NT2/D1 (cell line): ENCODE data around the gene PCNA.

Source experiments
- DNase-seq: peaks from one replicate; pipeline ENCODE4 v3.0.0-alpha.2; 2011; ENCODE audit warnings: low read depth, low spot score
- H3K27me3 ChIP-seq: 2 replicates; pipeline ENCODE4 v1.6.0; 2011; ENCODE audit warnings: mild to moderate bottlenecking; ENCODE audit not compliant: insufficient read length, insufficient read depth
- H3K36me3 ChIP-seq: 2 replicates; pipeline ENCODE4 v1.6.1; 2011; ENCODE audit warnings: mild to moderate bottlenecking, low read length, mixed read lengths; ENCODE audit not compliant: insufficient read depth, insufficient read length
- H3K4me1 ChIP-seq: 2 replicates; pipeline ENCODE4 v1.5.1; 2011; ENCODE audit not compliant: insufficient read depth, insufficient read length
- H3K4me3 ChIP-seq: 2 replicates; pipeline ENCODE4 v1.5.1; 2011; ENCODE audit warnings: low read depth; ENCODE audit not compliant: insufficient read length
- H3K9ac ChIP-seq: 2 replicates; pipeline ENCODE4 v1.6.0; 2011; ENCODE audit warnings: low read depth; ENCODE audit not compliant: insufficient read length
- H3K9me3 ChIP-seq: 2 replicates; pipeline ENCODE4 v1.5.1; 2011; ENCODE audit warnings: mild to moderate bottlenecking, low read length; ENCODE audit not compliant: insufficient read depth
- SUZ12 ChIP-seq: IDR thresholded peaks from 2 replicates; pipeline ENCODE4 v1.6.1; 2011; ENCODE audit not compliant: insufficient read length, insufficient read depth; ENCODE audit errors: extremely low read depth
- YY1 ChIP-seq: IDR thresholded peaks from 2 replicates; pipeline ENCODE4 v1.6.1; 2011; ENCODE audit not compliant: insufficient read length, insufficient read depth
- ZNF274 ChIP-seq: IDR thresholded peaks from 2 replicates; pipeline ENCODE4 v1.6.1; 2011; ENCODE audit warnings: mild to moderate bottlenecking, low read depth, low read length

The PCNA gene

GRCh38 chr20:5119435-5120184, at the start of gene PCNA:
PCNA (minus strand) TSS chr20:5119958; CDS start chr20:5119798, 160 bp downstream.
- Histone ChIP-seq H3K9ac (peak within 1 kb of the TSS; percentile 99), H3K4me3 (peak within 1 kb of the TSS; percentile 100), H3K4me1 (peaks cover 3% of the 10 kb centered on the region), H3K27me3 (no peaks in the 10 kb centered on the region), H3K36me3 (peaks cover 44% of the 10 kb centered on the region), H3K9me3 (no peaks in the 10 kb centered on the region)
- no peak for TF ChIP-seq ZNF274
- no peak for TF ChIP-seq SUZ12
- no peak for TF ChIP-seq YY1
- DNase-seq = peak; percentile 97

DNA sequence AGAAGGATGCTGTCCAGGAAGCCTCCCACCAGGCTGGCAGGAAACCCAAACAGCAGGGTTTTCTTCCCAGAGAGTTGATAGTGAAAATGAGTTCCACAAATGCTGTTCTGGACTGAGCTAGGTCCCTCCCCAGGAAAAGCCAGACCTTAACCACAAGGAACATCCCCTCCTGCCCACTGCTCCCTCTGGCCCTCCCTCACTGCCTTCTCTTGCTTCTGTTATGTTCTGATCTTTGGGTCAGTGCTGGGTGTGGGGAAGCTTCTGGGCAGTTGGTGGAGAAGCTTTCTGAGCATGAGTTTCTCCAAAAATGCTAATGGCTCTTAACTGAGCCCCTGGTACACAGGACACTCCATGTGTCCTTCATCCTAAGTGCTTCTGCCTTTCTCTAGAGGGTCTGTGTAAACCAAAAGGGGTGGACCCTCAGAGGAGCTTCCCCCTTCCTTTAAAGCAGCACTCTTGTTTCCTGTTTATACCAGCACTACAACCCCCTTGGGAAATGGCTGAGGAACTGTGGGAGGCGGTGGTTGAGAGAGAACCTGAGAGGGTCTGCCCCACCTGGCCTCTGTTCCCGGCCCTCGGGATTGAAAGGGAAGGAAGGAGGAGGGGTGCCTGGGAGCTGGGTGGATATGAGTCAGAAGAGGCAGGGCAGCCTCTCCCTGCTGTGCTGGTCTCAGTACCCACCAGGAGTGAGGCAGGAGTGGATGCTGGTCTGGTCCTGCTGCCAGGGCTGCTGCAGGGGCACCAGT, 49.1 kb upstream of the PCNA start:
- peaks cover 16% of the 10 kb centered on the region for H3K36me3 ChIP-seq
- H3K4me1 ChIP-seq = peaks cover 8% of the 10 kb centered on the region
- no peak for TF ChIP-seq SUZ12
- no peak for TF ChIP-seq ZNF274
- no peak for TF ChIP-seq YY1
- no peak overlapping the region for H3K4me3 ChIP-seq
- DNase-seq = peak; percentile 30
- H3K9ac ChIP-seq = no peak overlapping the region
- H3K9me3 ChIP-seq = no peaks in the 10 kb centered on the region
- no peaks in the 10 kb centered on the region for H3K27me3 ChIP-seq

DNA sequence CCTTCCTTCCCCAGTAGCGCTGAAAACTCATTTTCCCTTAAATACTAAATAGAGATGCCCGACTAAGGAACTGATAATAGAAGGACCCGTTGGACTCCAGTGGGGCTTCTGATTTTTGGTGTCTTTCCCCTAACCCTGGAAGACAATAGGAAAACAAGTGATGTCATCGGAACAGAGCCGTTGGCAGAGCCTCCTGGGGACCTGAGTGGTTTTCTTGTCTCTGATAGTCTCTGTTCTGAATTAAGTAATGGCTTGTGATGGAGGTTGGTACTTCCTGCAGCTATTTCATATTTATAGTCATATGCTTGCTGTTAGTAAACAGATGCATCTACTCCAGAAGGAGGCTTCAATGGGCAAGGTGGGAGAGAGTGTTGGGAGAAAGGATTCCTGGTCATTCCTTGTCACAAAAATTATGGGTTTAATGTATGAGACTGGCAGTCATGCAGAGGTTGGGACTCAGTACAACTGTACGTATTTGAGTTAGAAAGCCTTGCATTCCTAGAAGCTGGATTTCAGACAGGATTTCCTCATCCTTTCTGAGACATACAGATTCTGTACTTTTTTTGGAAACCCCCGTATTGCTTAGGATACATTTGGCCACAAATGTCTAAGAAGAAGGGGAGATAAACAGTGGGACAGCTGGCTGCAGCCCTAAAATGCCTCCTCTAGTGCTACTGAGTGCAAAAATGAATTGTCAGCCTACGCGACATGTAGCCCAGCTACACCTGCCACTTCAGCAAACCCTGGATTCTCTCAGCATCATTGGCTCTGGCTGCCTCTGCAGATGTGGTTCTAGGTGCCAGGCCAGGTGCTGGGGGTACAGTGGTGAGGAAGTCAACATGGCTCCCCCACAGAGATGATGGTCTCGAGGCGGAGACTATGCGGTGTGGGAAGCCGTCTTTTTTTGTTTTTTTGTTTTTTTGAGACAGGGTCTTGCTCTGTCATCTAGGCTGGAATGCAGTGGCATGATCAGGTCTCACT, 45.2 kb upstream of the PCNA start:
- H3K9ac ChIP-seq = no peak overlapping the region
- H3K4me1 ChIP-seq = peaks cover 4% of the 10 kb centered on the region

GRCh38 chr20:5161536-5162164, 41.9 kb upstream of the PCNA start:
- no peak overlapping the region for H3K9ac ChIP-seq
- no peak overlapping the region for H3K4me3 ChIP-seq
- DNase-seq = no peak
- no peak for TF ChIP-seq SUZ12
- no peak for TF ChIP-seq YY1
- no peak for TF ChIP-seq ZNF274
- H3K4me1 ChIP-seq = no peaks in the 10 kb centered on the region
- no peaks in the 10 kb centered on the region for H3K27me3 ChIP-seq
- H3K36me3 ChIP-seq = no peaks in the 10 kb centered on the region
- H3K9me3 ChIP-seq = no peaks in the 10 kb centered on the region

More for the DNA sequence above, 45.2 kb upstream of the PCNA start:
- no peak overlapping the region for H3K4me3 ChIP-seq
- no peaks in the 10 kb centered on the region for H3K9me3 ChIP-seq
- peaks cover 4% of the 10 kb centered on the region for H3K36me3 ChIP-seq
- no peak for DNase-seq
- H3K27me3 ChIP-seq = no peaks in the 10 kb centered on the region
- TF ChIP-seq SUZ12 (no peak), YY1 (no peak), ZNF274 (no peak)

DNA sequence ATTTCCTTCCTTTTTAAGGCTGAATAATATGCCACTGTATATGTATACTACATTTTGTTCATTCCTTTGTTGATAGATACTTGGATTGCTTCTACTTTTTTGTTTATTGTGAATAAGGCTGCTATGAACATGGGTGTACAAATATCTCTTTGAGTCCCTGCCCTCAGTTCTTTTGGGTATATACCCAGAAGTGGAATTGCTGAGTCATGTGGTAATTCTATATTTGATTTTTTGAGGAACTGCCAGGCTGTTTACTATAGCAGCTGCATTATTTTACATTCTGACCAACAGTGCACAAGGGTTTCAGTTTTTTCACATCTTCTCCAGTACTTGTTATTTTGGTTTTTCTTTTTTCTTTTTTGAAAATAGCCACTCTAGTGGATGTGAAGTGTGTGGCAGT, 41.1 kb upstream of the PCNA start:
- H3K27me3 ChIP-seq = no peaks in the 10 kb centered on the region
- no peak overlapping the region for H3K9ac ChIP-seq
- no peak for TF ChIP-seq YY1
- TF ChIP-seq ZNF274 = no peak
- TF ChIP-seq SUZ12 = no peak
- no peaks in the 10 kb centered on the region for H3K9me3 ChIP-seq
- H3K4me3 ChIP-seq = no peak overlapping the region
- no peaks in the 10 kb centered on the region for H3K4me1 ChIP-seq
- no peaks in the 10 kb centered on the region for H3K36me3 ChIP-seq
- no peak for DNase-seq

DNA sequence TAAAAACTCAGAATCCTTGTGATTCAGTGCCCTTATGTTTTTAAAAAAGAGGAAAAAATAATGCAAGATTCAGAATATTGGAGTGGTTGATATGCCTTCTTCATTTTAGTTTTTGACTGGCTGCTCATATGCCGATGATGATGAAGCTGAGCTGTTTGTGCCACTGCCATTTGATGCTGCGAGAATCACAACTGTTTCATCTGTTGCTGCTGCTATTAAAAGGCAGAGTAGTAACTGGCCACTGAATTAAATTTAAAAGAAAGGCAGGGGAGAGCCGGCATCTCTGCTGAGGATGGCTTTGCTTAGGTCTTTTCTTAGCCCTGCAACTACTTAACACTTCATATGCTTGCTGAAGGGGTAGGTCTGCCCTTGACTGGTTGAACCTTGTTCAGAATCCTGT, 40.2 kb upstream of the PCNA start:
- no peak for DNase-seq
- Histone ChIP-seq H3K4me3 (no peak overlapping the region), H3K27me3 (no peaks in the 10 kb centered on the region), H3K4me1 (no peaks in the 10 kb centered on the region), H3K9ac (no peak overlapping the region), H3K36me3 (no peaks in the 10 kb centered on the region), H3K9me3 (no peaks in the 10 kb centered on the region)
- TF ChIP-seq YY1 (no peak), SUZ12 (no peak), ZNF274 (no peak)
